Fibroblast of lung (primary cell): ENCODE data around the gene MBOAT2. TPM values are rescaled to one million over a fixed set of nuclear protein-coding genes. Genes with fewer than 3 reads are reported as not detected.

Experiments
- DNase-seq, 2 donors: peaks; one replicate each; pipeline versions ENCODE4 v3.0.0 to v3.0.0-alpha.2; 2010; ENCODE audit warnings: low read depth in 2 of 2
- H2AFZ ChIP-seq: 2 replicates; pipeline ENCODE4 v1.5.1; 2012; ENCODE audit warnings: low read length, control low read depth, inconsistent platforms
- H3K27ac ChIP-seq: 2 replicates; pipeline ENCODE4 v1.5.1; 2011; ENCODE audit warnings: low read length, control low read depth; ENCODE audit not compliant: insufficient read depth
- H3K27me3 ChIP-seq: 2 replicates; pipeline ENCODE4 v1.5.1; 2011; ENCODE audit warnings: mild to moderate bottlenecking, low read length; ENCODE audit not compliant: control insufficient read depth, insufficient read depth
- H3K36me3 ChIP-seq: 2 replicates; pipeline ENCODE4 v1.5.1; 2011; ENCODE audit warnings: low read length; ENCODE audit not compliant: control insufficient read depth, insufficient read depth
- H3K4me1 ChIP-seq: 2 replicates; pipeline ENCODE4 v1.5.1; 2011; ENCODE audit warnings: low read length; ENCODE audit not compliant: control insufficient read depth, insufficient read depth; ENCODE audit errors: extremely low read depth
- H3K4me2 ChIP-seq: 2 replicates; pipeline ENCODE4 v1.5.1; 2011; ENCODE audit warnings: low read length, control low read depth; ENCODE audit not compliant: insufficient read depth; ENCODE audit errors: extremely low read depth
- H3K4me3 ChIP-seq, 4 experiments: fragments of 200-600 bp in 1 of 4; sonication (generic) in 1 of 4; replicated peaks in 1 of 4; 2 replicates each; pipeline ENCODE4 v1.5.1; 2011 to 2016; ENCODE audit warnings: low read length in 4 of 4, low read depth in 3 of 4, mild to moderate bottlenecking in 3 of 4, control low read depth in 2 of 4, inconsistent platforms in 1 of 4, mixed read lengths in 1 of 4; ENCODE audit not compliant: insufficient read depth in 1 of 4; ENCODE audit errors: control extremely low read depth in 1 of 4
- H3K79me2 ChIP-seq: 2 replicates; pipeline ENCODE4 v1.5.1; 2012; ENCODE audit warnings: mild to moderate bottlenecking, low read length, inconsistent platforms; ENCODE audit not compliant: control insufficient read depth, insufficient read depth
- H3K9ac ChIP-seq: 2 replicates; pipeline ENCODE4 v1.5.1; 2011; ENCODE audit warnings: mild to moderate bottlenecking, low read length, control low read depth; ENCODE audit not compliant: insufficient read depth
- H3K9me3 ChIP-seq: 2 replicates; pipeline ENCODE4 v1.5.1; 2012; ENCODE audit warnings: low read depth, low read length; ENCODE audit not compliant: control insufficient read depth, insufficient read depth
- H4K20me1 ChIP-seq: 2 replicates; pipeline ENCODE4 v1.5.1; 2011; ENCODE audit warnings: low read length; ENCODE audit not compliant: control insufficient read depth, insufficient read depth; ENCODE audit errors: extremely low read depth
- EZH2 ChIP-seq: IDR thresholded peaks from 2 replicates; pipeline ENCODE4 v1.5.1; 2012; ENCODE audit warnings: low read length, control low read depth, mild to moderate bottlenecking; ENCODE audit errors: missing control alignments
- polyA plus RNA-seq, 2 donors: library from polyadenylated mRNA; depleted of rRNA in 1 of 2; stranded (reverse) in 1 of 2; unstranded in 1 of 2; fragments of >200 nt; gene quantifications; 2 replicates each; pipeline ENCODE4 v1.2.1, GENCODE V29; 2011 to 2012; ENCODE audit warnings: missing spikeins in 1 of 2
- total RNA-seq: library from RNA; depleted of rRNA; stranded (reverse); fragments of >200 nt; gene quantifications from 2 replicates; pipeline ENCODE4 v1.2.1, GENCODE V29; 2014
- TF ChIP-seq, protein P1 (sequence below), 2 donors: IDR thresholded peaks in 1 of 2; conservative IDR thresholded peaks in 1 of 2; 1 replicate in 1 of 2; 2 replicates in 1 of 2; pipeline ENCODE4 v1.5.1; 2011 to 2012; ENCODE audit warnings: low read length in 2 of 2, control low read depth in 1 of 2, inconsistent platforms in 1 of 2, low read depth in 1 of 2, mild to moderate bottlenecking in 1 of 2

The MBOAT2 gene
- total and polyA plus RNA-seq, 2 donors (not counting 1 experiment from before 2014, with no cell fraction given): 46.4 to 68.3 TPM

GRCh38 chr2:8886202-8886518 lies 117.3 kb downstream of the MBOAT2 start:
- no peak for DNase-seq

DNA sequence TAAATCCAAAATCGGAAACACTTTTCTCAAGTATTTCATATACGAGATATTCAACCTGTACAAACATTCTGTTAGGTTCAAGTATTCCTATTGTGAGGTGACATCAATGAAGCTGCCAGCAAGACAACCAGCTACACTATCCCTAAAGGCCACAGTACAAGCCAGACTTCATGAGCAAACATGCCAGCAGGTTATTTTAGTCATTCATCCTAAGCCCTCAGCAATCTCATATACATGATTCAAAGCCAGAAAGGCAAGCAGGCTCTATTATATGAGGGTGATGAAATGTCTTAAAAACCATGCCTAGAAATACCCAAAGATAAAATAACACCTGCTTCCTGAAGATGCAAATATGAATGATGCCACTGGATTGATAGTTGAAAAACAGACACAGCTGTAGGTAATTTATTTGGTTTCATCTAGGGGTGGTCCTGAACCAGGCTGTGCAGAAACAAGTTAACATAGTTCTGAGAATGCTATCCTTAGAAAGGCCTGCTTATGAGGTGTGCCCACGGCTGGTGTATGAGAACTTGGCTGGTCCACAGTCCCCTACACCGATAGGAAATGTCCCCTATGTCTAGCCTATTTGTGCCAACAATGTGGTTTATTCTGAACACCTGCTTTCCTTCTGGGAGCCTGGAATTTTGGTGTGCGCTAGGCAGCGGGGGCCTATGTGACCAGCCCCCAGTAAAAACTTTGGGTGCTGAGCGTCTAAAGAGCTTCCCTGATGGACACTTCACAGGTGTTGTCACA lies 117.9 kb downstream of the MBOAT2 start:
- H4K20me1 ChIP-seq: no peaks in the 10 kb centered on the region
- H3K4me2 ChIP-seq: no peak overlapping the region
- H3K36me3 ChIP-seq: peaks cover 2% of the 10 kb centered on the region
- H2AFZ ChIP-seq: no peak overlapping the region
- no peaks in the 10 kb centered on the region for H3K27me3 ChIP-seq
- no peaks in the 10 kb centered on the region for H3K9me3 ChIP-seq
- no peak overlapping the region for H3K9ac ChIP-seq
- no peak overlapping the region for H3K27ac ChIP-seq
- no peak overlapping the region for H3K4me3 ChIP-seq
- no peaks in the 10 kb centered on the region for H3K4me1 ChIP-seq
- no peak for DNase-seq
- H3K79me2 ChIP-seq: no peaks in the 10 kb centered on the region
- TF ChIP-seq, protein P1, sequence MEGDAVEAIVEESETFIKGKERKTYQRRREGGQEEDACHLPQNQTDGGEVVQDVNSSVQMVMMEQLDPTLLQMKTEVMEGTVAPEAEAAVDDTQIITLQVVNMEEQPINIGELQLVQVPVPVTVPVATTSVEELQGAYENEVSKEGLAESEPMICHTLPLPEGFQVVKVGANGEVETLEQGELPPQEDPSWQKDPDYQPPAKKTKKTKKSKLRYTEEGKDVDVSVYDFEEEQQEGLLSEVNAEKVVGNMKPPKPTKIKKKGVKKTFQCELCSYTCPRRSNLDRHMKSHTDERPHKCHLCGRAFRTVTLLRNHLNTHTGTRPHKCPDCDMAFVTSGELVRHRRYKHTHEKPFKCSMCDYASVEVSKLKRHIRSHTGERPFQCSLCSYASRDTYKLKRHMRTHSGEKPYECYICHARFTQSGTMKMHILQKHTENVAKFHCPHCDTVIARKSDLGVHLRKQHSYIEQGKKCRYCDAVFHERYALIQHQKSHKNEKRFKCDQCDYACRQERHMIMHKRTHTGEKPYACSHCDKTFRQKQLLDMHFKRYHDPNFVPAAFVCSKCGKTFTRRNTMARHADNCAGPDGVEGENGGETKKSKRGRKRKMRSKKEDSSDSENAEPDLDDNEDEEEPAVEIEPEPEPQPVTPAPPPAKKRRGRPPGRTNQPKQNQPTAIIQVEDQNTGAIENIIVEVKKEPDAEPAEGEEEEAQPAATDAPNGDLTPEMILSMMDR (conservative IDR thresholded peaks at IDR 0.05 in 1 of 2, IDR thresholded peaks at IDR 0.05 in 1 of 2; ENCODE audit: low read depth in 1 of 2, low read length in 2 of 2): no peak
- no peak for TF ChIP-seq EZH2

More at GRCh38 chr2:8886202-8886518, 117.3 kb downstream of the MBOAT2 start:
- H2AFZ ChIP-seq: no peak overlapping the region
- no peaks in the 10 kb centered on the region for H3K9me3 ChIP-seq
- no peaks in the 10 kb centered on the region for H3K79me2 ChIP-seq
- no peaks in the 10 kb centered on the region for H3K27me3 ChIP-seq
- no peaks in the 10 kb centered on the region for H4K20me1 ChIP-seq
- no peaks in the 10 kb centered on the region for H3K36me3 ChIP-seq
- TF ChIP-seq, protein P1 (conservative IDR thresholded peaks at IDR 0.05 in 1 of 2, IDR thresholded peaks at IDR 0.05 in 1 of 2; ENCODE audit: low read depth in 1 of 2, low read length in 2 of 2): no peak
- TF ChIP-seq EZH2: no peak
- H3K4me3 ChIP-seq: no peak overlapping the region
- H3K4me2 ChIP-seq: no peak overlapping the region
- H3K27ac ChIP-seq: no peak overlapping the region
- H3K9ac ChIP-seq: no peak overlapping the region
- H3K4me1 ChIP-seq: no peaks in the 10 kb centered on the region

DNA sequence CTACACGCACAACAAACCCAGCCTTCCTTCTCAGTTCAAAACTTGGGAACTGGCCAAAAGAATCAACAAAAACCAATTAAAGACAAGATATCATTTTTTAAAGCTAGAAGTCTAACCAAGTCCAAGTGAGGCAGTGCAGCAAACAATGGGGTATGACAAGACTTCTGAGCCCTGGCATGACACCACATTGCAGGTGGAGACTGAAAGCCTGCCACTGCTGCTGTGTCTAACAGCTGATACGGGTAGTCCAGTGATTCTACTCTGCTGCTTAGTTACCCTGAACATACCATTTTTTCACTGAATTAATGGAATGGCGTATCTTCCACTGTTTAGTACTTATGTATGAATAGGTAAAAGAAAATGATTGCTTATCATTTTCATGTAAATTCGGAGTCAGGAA lies 118.7 kb downstream of the MBOAT2 start:
- no peaks in the 10 kb centered on the region for H3K9me3 ChIP-seq
- no peak overlapping the region for H2AFZ ChIP-seq
- no peaks in the 10 kb centered on the region for H3K27me3 ChIP-seq
- H3K4me2 ChIP-seq: no peak overlapping the region
- H3K27ac ChIP-seq: no peak overlapping the region
- H4K20me1 ChIP-seq: no peaks in the 10 kb centered on the region
- H3K4me1 ChIP-seq: no peaks in the 10 kb centered on the region
- H3K9ac ChIP-seq: no peak overlapping the region
- peaks cover 2% of the 10 kb centered on the region for H3K36me3 ChIP-seq
- no peak overlapping the region for H3K4me3 ChIP-seq
- DNase-seq: no peak
- no peak for TF ChIP-seq EZH2
- TF ChIP-seq, protein P1 (conservative IDR thresholded peaks at IDR 0.05 in 1 of 2, IDR thresholded peaks at IDR 0.05 in 1 of 2; ENCODE audit: low read depth in 1 of 2, low read length in 2 of 2): no peak
- no peaks in the 10 kb centered on the region for H3K79me2 ChIP-seq
